NCI-H226 (cell line): ENCODE data around the gene TCHHL1.

ENCODE experiments used
- DNase-seq: peaks from one replicate; pipeline ENCODE4 v3.0.0-alpha.2; 2015

The TCHHL1 gene

DNA sequence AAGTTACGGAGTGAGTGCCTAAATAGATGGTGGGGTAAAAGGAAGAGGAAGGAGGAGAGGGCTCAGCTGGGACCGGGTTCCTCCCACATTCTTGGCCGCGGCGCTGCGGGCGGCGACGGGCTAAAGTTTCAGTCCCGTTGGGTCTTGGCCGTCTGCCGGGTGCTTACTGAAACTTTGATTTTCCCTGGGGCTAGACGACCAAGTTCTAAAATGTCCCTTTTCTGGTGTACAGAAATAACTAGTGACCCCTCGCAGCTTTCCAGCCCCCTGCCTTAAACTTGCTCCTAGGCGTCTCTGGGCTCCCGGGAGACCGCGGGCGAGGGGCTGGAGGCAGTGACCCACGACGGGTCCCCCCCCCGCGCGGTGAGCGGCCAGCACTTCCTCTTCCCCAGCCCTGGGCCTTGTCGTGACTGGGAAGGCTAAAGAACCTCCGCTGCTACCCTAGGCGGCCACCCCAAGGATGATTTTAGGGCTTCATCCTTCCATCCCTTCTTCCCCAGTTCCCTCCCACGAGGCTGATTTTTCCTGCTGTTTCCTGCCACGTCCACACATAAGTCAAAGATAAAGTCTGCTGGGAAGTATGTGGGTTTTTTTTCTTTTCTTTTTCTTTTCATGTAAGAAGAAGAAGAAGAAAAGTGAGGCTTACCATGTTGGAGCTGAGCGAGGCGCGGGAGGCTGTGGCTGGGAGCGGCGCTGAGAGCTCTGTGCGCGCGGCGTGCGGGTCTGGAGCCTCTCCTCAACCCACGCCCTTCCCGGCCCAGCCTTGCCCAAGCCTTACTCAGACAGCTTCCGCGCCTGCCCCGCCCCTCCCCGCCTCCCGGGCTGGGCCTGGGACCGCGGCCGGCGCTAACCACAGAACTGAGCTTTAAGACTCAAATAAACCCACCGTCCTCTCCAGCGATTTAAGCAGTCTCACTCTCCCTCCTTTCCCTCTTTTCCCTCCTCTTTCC lies 52.3 kb downstream of the TCHHL1 start, which contains the start of gene S100A11:
Gene S100A11, minus strand, starts transcription at position 738 of the 950 bp plus-strand sequence. Its CDS starts 89 bp downstream, at position 649.
- peak; percentile 83 for DNase-seq

- no peak for DNase-seq
Observed at GRCh38 chr1:152035539-152036266, 53.2 kb downstream of the TCHHL1 start.

DNA sequence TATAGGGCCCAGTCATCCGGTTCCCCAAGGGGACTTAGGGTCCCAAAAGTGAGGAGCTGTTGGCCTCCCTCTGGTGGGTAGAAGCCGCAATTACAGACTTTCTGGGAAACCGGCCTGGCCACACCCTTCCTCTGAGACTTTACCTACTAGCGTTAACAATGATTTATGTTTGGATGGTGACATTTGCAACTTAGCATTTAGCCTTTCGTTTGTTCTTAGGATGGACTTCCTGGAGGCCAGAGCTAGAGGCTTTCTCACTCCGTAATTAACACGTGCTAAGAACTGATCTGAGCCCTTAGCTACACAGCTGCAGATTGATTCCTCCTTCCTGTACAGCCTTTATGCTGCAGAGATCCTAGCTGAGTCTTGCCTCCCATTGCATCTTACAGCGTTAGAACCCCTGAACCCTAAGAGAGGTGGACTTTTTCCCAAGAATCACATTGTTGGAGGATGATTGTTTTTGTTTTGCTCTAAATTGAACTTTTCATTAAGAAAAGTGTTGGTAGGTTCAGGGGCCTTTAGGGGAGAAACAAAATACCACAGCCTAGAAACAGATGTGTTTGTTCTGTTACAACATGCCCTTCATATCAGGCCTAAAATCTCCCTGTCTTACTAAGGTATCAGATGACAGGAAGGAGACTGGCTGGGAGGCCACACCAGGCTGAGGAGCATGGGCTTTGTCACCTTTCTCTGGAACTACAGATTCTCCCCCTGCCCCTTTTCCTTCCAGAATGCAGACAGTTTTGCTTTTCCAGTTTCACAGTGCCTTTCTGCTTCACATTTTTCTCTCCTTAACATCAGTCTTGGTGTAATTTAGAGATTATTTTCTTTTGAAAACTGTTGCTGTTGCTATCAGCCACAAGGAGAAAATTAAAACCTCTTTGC lies 54.0 kb downstream of the TCHHL1 start:
- DNase-seq, result peak; percentile 63

- DNase-seq, result no peak
Observed at GRCh38 chr1:152034324-152034653, 54.6 kb downstream of the TCHHL1 start.
